ENCODE measurements around the gene WNT8B.
A peak's percentile ranks its signal among the peaks of the same experiment; 100 is the strongest.

WNT8B gene

GRCh38 chr10:100462709-100463108 is at the start of gene WNT8B:
WNT8B (plus strand) TSS chr10:100463009; CDS start chr10:100463169, 160 bp downstream.
- DNase-seq (ENCODE audit: low spot score) = no peak

- DNase-seq (ENCODE audit: low spot score) = no peak
Measured at GRCh38 chr10:100413173-100413572, 49.6 kb upstream of the WNT8B start.

- no peak for DNase-seq (ENCODE audit: low spot score)
Measured at GRCh38 chr10:100419911-100420449, 42.8 kb upstream of the WNT8B start.

GRCh38 chr10:100427374-100427773 is 35.4 kb upstream of the WNT8B start:
- DNase-seq (ENCODE audit: low spot score) = no peak

GRCh38 chr10:100433253-100434240 is 29.3 kb upstream of the WNT8B start:
- peak; percentile 93 for DNase-seq (ENCODE audit: low spot score)

- DNase-seq (ENCODE audit: low spot score) = no peak
Measured at GRCh38 chr10:100436255-100436654, 26.6 kb upstream of the WNT8B start.

GRCh38 chr10:100438674-100439315 is 24.0 kb upstream of the WNT8B start:
- DNase-seq (ENCODE audit: low spot score) = no peak

GRCh38 chr10:100442548-100442947 is 20.3 kb upstream of the WNT8B start:
- no peak for DNase-seq (ENCODE audit: low spot score)

GRCh38 chr10:100446130-100446761 is 16.6 kb upstream of the WNT8B start:
- DNase-seq (ENCODE audit: low spot score) = no peak

- DNase-seq (ENCODE audit: low spot score) = no peak
Measured at GRCh38 chr10:100447663-100448062, 15.1 kb upstream of the WNT8B start.

- no peak for DNase-seq (ENCODE audit: low spot score)
Measured at GRCh38 chr10:100448951-100449350, 13.9 kb upstream of the WNT8B start.

GRCh38 chr10:100468322-100468721 is 5.5 kb downstream of the WNT8B start:
- DNase-seq (ENCODE audit: low spot score) = no peak

GRCh38 chr10:100468978-100469377 is 6.2 kb downstream of the WNT8B start:
- no peak for DNase-seq (ENCODE audit: low spot score)

GRCh38 chr10:100469756-100470155 is 6.9 kb downstream of the WNT8B start:
- no peak for DNase-seq (ENCODE audit: low spot score)

- DNase-seq (ENCODE audit: low spot score) = no peak
Measured at GRCh38 chr10:100470367-100470766, 7.6 kb downstream of the WNT8B start.

- DNase-seq (ENCODE audit: low spot score) = no peak
Measured at GRCh38 chr10:100477970-100478369, 15.2 kb downstream of the WNT8B start.

GRCh38 chr10:100479037-100479436 is 16.2 kb downstream of the WNT8B start:
- no peak for DNase-seq (ENCODE audit: low spot score)

- no peak for DNase-seq (ENCODE audit: low spot score)
Measured at GRCh38 chr10:100480002-100480401, 17.2 kb downstream of the WNT8B start.

- peak; percentile 89 for DNase-seq (ENCODE audit: low spot score)
Measured at GRCh38 chr10:100481462-100482081, 18.8 kb downstream of the WNT8B start.

- peak; percentile 61 for DNase-seq (ENCODE audit: low spot score)
Measured at GRCh38 chr10:100482181-100482833, 19.5 kb downstream of the WNT8B start.

- DNase-seq (ENCODE audit: low spot score) = no peak
Measured at GRCh38 chr10:100482834-100483185, 20.0 kb downstream of the WNT8B start.
